AG09309 (cell line): Measurements from ENCODE around the gene KRTAP10-8.
"Not testable (repeated sequence)": the region's sequence is repeated elsewhere in the genome, so short reads cannot be mapped to it uniquely, and the experiment has no call there.

Experiments used
- DNase-seq: peaks from one replicate; pipeline ENCODE4 v3.0.0-alpha.2; 2010; ENCODE audit warnings: low read depth
- H3K4me3 ChIP-seq: 2 replicates; pipeline ENCODE4 v1.5.1; 2011; ENCODE audit warnings: mild to moderate bottlenecking, low read depth, low read length, moderate library complexity; ENCODE audit not compliant: control insufficient read depth
- TF ChIP-seq, protein P1 (sequence below): IDR thresholded peaks from 2 replicates; pipeline ENCODE4 v1.5.1; 2011; ENCODE audit warnings: mild to moderate bottlenecking, low read depth, low read length, inconsistent platforms; ENCODE audit not compliant: insufficient read depth, control insufficient read depth; ENCODE audit errors: missing control alignments

KRTAP10-8 gene

DNA sequence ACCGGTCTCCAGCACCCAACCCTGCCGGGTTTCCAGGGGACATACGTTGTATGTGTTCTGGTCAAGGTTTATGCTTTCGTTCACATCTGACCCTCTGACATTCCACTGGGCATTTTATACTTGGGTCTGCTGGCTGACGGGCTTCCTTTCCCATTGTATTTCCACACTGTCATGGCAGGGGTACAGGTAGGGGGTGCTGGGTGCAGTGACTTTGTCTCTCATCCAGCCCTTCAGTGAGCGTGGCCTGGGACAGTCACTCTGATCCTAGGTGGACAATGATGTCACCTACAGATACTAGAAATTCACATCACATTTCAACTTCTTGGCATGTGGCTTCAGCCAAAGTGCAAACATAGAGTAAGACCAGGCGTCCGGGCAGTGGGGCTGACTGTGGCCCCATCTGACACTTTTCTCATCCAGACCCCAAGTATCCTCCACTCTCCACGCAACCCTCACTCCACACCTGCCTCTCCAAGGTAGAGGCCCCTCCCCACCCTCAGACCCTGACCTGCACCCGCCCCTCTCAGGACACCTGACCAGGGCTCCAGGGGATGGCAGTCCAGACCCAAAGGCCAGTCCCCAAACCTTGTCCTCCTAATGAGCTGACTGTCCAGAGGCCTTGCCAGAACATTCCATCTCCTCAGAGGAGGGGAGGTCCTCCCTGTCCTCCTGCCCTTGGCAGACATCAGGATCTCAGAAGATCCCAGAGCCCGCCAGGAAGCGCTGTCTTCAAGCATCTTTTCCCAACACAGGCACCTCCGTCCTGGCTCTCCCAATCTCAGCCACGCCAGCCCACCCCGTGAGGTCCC, 24.5 kb downstream of the KRTAP10-8 start:
- no peak overlapping the region for H3K4me3 ChIP-seq
- DNase-seq, result no peak
- TF ChIP-seq, protein P1, sequence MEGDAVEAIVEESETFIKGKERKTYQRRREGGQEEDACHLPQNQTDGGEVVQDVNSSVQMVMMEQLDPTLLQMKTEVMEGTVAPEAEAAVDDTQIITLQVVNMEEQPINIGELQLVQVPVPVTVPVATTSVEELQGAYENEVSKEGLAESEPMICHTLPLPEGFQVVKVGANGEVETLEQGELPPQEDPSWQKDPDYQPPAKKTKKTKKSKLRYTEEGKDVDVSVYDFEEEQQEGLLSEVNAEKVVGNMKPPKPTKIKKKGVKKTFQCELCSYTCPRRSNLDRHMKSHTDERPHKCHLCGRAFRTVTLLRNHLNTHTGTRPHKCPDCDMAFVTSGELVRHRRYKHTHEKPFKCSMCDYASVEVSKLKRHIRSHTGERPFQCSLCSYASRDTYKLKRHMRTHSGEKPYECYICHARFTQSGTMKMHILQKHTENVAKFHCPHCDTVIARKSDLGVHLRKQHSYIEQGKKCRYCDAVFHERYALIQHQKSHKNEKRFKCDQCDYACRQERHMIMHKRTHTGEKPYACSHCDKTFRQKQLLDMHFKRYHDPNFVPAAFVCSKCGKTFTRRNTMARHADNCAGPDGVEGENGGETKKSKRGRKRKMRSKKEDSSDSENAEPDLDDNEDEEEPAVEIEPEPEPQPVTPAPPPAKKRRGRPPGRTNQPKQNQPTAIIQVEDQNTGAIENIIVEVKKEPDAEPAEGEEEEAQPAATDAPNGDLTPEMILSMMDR, result no peak

DNA sequence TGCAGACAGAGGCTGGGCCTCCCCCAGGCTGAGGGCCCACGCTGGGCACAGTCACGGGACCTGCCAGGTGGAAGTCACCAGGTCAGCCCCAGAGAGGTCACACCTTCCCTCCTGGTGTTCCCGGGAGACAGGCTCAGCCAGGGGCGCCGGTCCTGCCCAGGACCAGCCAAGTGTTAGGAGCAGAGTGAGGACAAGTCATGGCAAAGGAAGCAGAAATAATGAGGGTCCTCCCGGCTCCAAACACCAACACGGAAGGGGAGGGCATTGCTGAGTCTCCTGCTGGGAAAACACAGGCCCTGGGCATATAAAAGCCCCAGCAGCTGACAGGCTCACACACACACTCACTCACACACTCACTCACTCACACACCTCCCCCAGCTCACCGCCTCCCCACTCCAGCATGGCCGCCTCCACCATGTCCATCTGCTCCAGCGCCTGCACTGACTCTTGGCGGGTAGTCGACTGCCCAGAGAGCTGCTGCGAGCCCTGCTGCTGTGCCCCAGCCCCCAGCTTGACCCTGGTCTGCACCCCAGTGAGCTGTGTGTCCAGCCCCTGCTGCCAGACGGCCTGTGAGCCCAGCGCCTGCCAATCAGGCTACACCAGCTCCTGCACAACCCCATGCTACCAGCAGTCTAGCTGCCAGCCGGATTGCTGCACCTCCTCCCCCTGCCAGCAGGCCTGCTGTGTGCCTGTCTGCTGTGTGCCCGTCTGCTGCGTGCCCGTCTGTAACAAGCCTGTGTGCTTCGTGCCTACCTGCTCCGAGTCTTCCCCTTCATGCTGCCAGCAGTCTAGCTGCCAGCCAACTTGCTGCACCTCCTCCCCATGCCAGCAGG, 25.4 kb downstream of the KRTAP10-8 start, which contains the start of gene KRTAP10-10:
TSS of gene KRTAP10-10 (plus strand) at position 339 of the 833 bp plus-strand sequence. CDS start at position 401, 62 bp downstream.
- TF ChIP-seq, protein P1, result no peak
- DNase-seq, result no peak
- H3K4me3 ChIP-seq, result no peak within 1 kb of the TSS

DNA sequence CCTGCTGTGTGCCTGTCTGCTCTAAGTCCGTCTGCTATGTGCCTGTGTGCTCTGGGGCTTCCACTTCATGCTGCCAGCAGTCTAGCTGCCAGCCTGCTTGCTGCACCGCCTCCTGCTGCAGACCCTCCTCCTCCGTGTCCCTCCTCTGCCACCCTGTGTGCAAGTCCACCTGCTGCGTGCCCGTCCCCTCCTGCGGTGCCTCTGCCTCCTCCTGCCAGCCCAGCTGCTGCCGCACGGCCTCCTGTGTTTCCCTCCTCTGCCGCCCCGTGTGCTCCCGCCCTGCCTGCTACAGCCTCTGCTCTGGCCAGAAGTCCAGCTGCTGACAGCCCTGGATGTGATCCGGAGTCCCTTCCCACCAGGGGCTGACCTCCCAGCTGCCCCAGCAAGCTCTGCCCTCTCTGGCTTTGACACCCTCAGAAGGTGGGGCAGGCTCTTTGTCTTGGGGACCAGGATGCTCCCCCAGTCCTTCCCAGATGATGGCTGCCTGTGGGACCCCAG, 26.0 kb downstream of the KRTAP10-8 start:
- DNase-seq, result not testable (repeated sequence)

DNA sequence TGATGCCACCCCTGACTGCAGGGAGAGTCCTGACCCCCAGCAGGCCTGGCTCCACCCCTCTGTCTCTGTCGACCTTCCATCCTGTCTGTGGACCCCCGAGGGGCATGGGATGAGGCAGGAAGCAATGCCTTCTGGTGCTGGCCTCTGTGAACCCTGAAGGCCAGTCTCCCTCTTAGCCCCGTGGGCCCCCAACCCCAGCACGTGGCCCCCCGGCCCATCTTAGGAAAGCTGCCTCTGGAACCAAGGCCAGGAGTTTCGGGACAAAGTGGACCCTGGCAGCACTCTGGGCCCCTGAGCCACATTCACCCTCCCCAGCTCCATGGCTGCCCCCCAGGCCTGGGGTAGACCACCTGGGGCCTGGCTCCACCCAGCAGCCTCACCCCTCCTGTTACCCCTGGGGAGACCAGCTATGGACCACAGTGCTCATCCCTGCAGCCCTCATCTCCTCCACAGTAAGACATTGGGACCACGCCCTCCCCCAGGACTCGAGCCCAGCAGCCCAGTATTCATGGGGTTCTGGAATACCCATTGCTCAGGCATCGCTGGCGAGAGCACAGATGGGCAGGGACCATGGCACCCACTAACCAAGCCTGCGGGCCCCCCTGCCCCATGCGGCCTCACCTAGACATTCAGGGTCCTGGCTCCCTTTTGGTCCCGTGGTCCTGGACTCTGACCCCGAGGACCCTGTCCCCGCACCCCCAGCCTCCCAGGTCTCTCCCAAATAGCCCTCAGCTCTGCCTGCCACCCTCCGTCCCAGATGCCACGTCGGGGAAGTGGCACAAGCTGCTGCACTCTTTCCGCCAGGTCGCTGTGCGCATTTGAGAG, 26.8 kb downstream of the KRTAP10-8 start:
- not testable (repeated sequence) for H3K4me3 ChIP-seq, DNase-seq

More for the DNA sequence above, 26.0 kb downstream of the KRTAP10-8 start:
- H3K4me3 ChIP-seq, result not testable (repeated sequence)

DNA sequence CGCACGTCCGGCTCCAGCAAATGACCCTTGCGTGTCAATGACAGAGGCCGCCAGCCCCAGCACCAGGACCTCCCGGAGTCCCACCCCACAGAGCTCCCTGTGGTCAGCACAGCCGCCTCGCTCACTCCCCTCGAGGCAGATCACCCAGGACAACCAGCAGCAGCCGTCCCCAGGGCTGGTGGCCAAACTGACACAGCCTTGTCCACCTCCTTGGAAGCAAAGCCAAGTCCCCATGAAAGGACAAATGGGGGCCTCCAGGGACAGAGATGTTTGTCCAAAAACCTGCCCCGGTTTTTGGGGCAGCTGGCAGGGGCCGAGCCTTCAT, 27.4 kb downstream of the KRTAP10-8 start:
- DNase-seq, result no peak
- TF ChIP-seq, protein P1, result no peak

DNA sequence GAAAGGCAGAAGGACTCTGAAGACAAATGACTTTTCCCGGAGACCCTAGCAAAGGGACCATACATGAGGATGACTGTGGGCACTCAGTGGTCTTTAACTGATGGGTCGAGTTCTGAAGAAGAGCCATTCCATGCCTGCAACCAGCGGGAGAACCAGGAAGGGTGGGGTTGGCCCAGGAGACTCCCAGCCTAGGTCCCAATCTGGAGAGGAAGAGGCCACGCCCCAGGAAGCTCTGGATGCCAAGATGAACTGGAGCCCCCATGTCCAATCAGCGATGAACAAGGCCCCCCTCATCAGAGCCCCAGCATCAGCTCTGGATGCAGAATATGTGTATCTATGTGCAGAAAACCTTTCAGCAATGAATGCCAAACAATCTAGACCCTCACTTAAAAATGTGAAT, 28.9 kb downstream of the KRTAP10-8 start:
- no peak for DNase-seq
- no peak overlapping the region for H3K4me3 ChIP-seq
- TF ChIP-seq, protein P1, result no peak

More for the DNA sequence above, 27.4 kb downstream of the KRTAP10-8 start:
- no peak overlapping the region for H3K4me3 ChIP-seq

DNA sequence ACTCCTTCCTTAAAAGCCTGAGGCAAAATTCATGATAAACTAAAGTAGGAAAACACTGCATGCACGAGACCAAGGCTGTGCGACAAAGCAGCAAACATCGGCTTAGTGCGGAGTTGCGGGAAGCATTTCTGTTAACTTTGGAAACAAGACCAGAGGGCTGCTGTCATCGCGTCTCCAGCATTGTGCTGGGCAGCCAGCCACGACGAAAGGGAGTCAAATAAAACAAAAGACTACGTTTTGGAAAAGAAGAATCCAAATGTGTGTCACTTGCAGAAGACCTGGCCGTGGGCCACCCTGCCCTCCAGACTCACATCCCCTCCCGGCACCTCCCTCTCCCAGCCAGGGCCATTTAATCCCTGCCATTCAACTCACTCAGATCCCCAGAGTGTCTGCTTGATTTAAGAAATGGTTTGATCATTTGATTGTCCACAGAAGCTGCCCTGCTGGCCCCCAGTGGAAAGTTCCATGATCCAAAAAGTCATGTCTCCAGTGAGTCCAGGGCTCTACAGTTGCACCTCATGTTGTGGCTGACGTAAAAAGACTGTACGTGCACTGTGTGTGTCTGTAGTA, 31.9 kb downstream of the KRTAP10-8 start:
- H3K4me3 ChIP-seq, result no peak overlapping the region
- no peak for DNase-seq
- TF ChIP-seq, protein P1, result no peak
